Fibroblast of lung (primary cell): Measurements from ENCODE around the gene TMEM115.

ENCODE experiments used
- EZH2 ChIP-seq: IDR thresholded peaks from 2 replicates; pipeline ENCODE4 v1.5.1; 2012; ENCODE audit warnings: low read length, control low read depth, mild to moderate bottlenecking; ENCODE audit errors: missing control alignments
- TF ChIP-seq, protein P1 (sequence below), 2 donors: IDR thresholded peaks in 1 of 2; conservative IDR thresholded peaks in 1 of 2; 1 replicate in 1 of 2; 2 replicates in 1 of 2; pipeline ENCODE4 v1.5.1; 2011 to 2012; ENCODE audit warnings: low read length in 2 of 2, control low read depth in 1 of 2, inconsistent platforms in 1 of 2, low read depth in 1 of 2, mild to moderate bottlenecking in 1 of 2

DNA sequence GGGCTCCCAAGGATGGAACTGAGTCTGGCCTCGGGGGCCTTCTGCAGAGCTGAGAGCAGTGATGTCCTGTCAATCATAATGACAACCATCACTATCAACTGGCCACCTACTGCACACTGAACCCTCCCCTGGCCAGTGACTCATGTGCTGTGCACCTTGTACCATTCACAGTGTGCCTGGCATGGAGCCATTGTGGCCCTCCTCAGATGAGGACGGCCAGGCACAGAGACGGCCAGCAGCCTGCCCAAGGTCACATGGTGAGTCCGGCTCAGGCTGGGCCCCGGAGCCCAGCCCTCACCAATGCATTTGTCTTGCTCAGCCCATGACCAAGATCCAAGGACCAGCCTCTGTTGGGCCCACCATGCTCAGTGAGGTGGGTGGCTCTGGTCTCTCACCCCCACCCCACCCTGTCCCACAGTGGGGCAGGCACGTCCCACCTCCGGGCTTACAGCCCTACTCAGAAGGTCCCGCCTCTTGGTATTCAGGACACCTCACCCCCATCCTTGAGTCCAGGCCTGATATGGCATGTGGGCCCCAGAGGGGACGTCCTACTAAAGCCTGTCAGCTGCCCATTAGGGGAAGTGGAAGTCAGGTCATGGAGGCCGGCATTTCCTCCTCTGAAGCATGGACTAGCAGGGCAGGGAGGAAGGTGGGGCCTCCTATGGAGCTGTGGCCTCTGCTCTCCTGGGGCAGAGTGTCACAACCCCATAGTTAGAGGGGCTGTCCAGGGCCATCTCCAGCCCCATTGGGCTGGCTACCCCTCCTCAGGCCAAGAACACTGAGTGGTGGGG is 35.9 kb upstream of the TMEM115 start:
- TF ChIP-seq EZH2, result no peak
- TF ChIP-seq, protein P1, sequence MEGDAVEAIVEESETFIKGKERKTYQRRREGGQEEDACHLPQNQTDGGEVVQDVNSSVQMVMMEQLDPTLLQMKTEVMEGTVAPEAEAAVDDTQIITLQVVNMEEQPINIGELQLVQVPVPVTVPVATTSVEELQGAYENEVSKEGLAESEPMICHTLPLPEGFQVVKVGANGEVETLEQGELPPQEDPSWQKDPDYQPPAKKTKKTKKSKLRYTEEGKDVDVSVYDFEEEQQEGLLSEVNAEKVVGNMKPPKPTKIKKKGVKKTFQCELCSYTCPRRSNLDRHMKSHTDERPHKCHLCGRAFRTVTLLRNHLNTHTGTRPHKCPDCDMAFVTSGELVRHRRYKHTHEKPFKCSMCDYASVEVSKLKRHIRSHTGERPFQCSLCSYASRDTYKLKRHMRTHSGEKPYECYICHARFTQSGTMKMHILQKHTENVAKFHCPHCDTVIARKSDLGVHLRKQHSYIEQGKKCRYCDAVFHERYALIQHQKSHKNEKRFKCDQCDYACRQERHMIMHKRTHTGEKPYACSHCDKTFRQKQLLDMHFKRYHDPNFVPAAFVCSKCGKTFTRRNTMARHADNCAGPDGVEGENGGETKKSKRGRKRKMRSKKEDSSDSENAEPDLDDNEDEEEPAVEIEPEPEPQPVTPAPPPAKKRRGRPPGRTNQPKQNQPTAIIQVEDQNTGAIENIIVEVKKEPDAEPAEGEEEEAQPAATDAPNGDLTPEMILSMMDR (conservative IDR thresholded peaks at IDR 0.05 in 1 of 2, IDR thresholded peaks at IDR 0.05 in 1 of 2; ENCODE audit: low read depth in 1 of 2, low read length in 2 of 2), result no peak
